ENCODE data around the gene DNAJC27.

- TF ChIP-seq ZBTB21 (CRISPR knock-in tag; IDR thresholded peaks at IDR 0.05; ENCODE audit: borderline replicate concordance) (no peak), CTCF (IDR thresholded peaks at IDR 0.05) (no peak), ATF6 (CRISPR knock-in tag; IDR thresholded peaks at IDR 0.05) (no peak), USF2 (CRISPR knock-in tag; IDR thresholded peaks at IDR 0.05) (no peak), USF1 (CRISPR knock-in tag; IDR thresholded peaks at IDR 0.05) (no peak), ZMAT4 (CRISPR knock-in tag; IDR thresholded peaks at IDR 0.05) (no peak)
Observed at GRCh38 chr2:24993406-24994145, 21.8 kb upstream of the DNAJC27 start.

Measured in WTC11 (cell line).